ENCODE measurements around the gene SPOCD1.

SPOCD1 gene

GRCh38 chr1:31799895-31800673 lies 15.7 kb downstream of the SPOCD1 start:
- peak in 1 of 2 experiments; percentile 14 for DNase-seq

- DNase-seq = peak in 1 of 2 experiments; percentile 13
Observed at GRCh38 chr1:31799196-31799894, 16.5 kb downstream of the SPOCD1 start.

- DNase-seq = peak; percentile 65 to 71
Observed at GRCh38 chr1:31798433-31799195, 17.2 kb downstream of the SPOCD1 start.

- no peak for DNase-seq
Observed at GRCh38 chr1:31798086-31798432, 17.8 kb downstream of the SPOCD1 start.

GRCh38 chr1:31797216-31797615 lies 18.6 kb downstream of the SPOCD1 start:
- DNase-seq = no peak

GRCh38 chr1:31796707-31797106 lies 19.1 kb downstream of the SPOCD1 start:
- DNase-seq = no peak

- DNase-seq = no peak
Observed at GRCh38 chr1:31795801-31796621, 19.8 kb downstream of the SPOCD1 start.

GRCh38 chr1:31795096-31795675 lies 20.6 kb downstream of the SPOCD1 start:
- no peak for DNase-seq

- no peak for DNase-seq
Observed at GRCh38 chr1:31793586-31794285, 22.1 kb downstream of the SPOCD1 start.

GRCh38 chr1:31793086-31793485 lies 22.7 kb downstream of the SPOCD1 start:
- DNase-seq = no peak

GRCh38 chr1:31792541-31792940 lies 23.3 kb downstream of the SPOCD1 start:
- DNase-seq = no peak

GRCh38 chr1:31792116-31792515 lies 23.7 kb downstream of the SPOCD1 start:
- DNase-seq = no peak

- DNase-seq = no peak
Observed at GRCh38 chr1:31791131-31791858, 24.5 kb downstream of the SPOCD1 start.

- DNase-seq = no peak
Observed at GRCh38 chr1:31790641-31791091, 25.2 kb downstream of the SPOCD1 start.

- no peak for DNase-seq
Observed at GRCh38 chr1:31790140-31790539, 25.7 kb downstream of the SPOCD1 start.

GRCh38 chr1:31789259-31790065 lies 26.4 kb downstream of the SPOCD1 start:
- DNase-seq = peak; percentile 99

GRCh38 chr1:31788825-31789256 lies 27.0 kb downstream of the SPOCD1 start:
- peak in 1 of 2 experiments; percentile 73 for DNase-seq

- peak; percentile 96 to 98 for DNase-seq
Observed at GRCh38 chr1:31788138-31788824, 27.5 kb downstream of the SPOCD1 start.

GRCh38 chr1:31787786-31788137 lies 28.1 kb downstream of the SPOCD1 start:
- no peak for DNase-seq

Data from activated T-cell treated with anti-CD3 and anti-CD28 coated beads, Interleukin-2, amount 50 U/mL, for 48 hours (primary cell).